Measurements from ENCODE around the gene RICTOR.

DNA sequence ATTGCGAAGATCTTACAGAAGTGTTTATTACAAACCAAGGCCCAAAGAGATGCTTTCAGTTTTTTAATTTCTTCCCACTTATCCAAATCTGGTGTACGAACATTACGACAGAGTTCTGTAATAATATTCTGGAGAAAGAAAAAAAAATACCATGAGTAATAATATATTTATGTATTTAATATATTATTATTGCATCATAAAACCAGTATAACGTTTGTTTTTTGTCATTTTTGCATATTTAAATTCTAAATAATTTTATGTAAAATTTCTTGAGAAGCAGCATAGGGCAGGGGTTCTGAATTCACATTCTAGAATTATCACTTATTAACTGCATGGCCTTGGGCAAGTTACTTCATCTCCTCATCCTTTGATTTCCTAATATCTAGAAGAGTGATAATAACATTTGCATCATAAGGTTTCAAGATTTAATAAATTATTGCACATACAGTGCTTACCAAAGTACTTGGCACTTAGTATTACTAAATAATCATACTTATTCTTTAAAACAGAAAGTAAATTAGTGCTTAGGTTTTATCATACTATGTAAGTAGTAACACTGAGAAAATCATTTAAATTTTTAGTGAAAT lies 120.7 kb downstream of the RICTOR start:
- TF ChIP-seq, protein P1, sequence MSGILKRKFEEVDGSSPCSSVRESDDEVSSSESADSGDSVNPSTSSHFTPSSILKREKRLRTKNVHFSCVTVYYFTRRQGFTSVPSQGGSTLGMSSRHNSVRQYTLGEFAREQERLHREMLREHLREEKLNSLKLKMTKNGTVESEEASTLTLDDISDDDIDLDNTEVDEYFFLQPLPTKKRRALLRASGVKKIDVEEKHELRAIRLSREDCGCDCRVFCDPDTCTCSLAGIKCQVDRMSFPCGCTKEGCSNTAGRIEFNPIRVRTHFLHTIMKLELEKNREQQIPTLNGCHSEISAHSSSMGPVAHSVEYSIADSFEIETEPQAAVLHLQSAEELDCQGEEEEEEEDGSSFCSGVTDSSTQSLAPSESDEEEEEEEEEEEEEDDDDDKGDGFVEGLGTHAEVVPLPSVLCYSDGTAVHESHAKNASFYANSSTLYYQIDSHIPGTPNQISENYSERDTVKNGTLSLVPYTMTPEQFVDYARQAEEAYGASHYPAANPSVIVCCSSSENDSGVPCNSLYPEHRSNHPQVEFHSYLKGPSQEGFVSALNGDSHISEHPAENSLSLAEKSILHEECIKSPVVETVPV (CRISPR knock-in tag; IDR thresholded peaks at IDR 0.05) = no peak
- TF ChIP-seq ARNTL (CRISPR knock-in tag; IDR thresholded peaks at IDR 0.05; ENCODE audit: borderline replicate concordance, low read depth) = no peak
- no peak for TF ChIP-seq ZFP30 (CRISPR knock-in tag; IDR thresholded peaks at IDR 0.05)
- TF ChIP-seq CSDC2 (CRISPR knock-in tag; IDR thresholded peaks at IDR 0.05) = no peak
- TF ChIP-seq BACH2 (CRISPR knock-in tag; IDR thresholded peaks at IDR 0.05; ENCODE audit: borderline replicate concordance) = no peak
- TF ChIP-seq ZNF565 (CRISPR knock-in tag; conservative IDR thresholded peaks at IDR 0.05; ENCODE audit: low read depth) = no peak

Data from SK-N-SH treated with all-trans-retinoic acid at 6 μM for 48 hours (cell line).